ENCODE data around the gene CMC1.

DNA sequence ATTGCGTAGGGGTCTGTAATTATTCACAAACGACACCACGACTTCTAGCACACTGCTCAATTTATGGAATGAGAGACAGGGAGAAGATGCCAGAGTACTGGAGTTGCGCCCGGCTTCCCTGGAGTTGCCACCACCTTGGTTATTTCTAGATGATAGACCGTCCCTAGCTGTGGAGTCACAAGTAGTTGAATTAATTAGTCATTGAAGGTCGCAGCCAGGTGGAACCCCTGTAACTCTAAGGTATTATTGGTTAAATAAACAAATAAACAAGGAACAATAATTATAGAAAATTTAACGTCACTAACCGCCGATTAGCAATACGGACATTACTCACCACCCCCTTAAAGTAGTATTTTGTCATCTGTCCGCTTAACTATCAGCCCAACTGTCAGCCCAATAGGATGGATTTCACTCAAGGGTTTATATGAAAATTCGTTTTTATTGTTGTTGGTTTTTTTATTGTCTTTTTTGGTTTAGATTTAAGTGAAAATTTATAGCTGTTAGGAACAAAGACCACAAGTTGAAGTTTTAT, 108.1 kb downstream of the CMC1 start:
- TF ChIP-seq, protein P1, sequence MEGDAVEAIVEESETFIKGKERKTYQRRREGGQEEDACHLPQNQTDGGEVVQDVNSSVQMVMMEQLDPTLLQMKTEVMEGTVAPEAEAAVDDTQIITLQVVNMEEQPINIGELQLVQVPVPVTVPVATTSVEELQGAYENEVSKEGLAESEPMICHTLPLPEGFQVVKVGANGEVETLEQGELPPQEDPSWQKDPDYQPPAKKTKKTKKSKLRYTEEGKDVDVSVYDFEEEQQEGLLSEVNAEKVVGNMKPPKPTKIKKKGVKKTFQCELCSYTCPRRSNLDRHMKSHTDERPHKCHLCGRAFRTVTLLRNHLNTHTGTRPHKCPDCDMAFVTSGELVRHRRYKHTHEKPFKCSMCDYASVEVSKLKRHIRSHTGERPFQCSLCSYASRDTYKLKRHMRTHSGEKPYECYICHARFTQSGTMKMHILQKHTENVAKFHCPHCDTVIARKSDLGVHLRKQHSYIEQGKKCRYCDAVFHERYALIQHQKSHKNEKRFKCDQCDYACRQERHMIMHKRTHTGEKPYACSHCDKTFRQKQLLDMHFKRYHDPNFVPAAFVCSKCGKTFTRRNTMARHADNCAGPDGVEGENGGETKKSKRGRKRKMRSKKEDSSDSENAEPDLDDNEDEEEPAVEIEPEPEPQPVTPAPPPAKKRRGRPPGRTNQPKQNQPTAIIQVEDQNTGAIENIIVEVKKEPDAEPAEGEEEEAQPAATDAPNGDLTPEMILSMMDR (IDR thresholded peaks at IDR 0.05), result no peak
- TF ChIP-seq POLR2A (IDR thresholded peaks at IDR 0.05), result no peak
